Measurements from ENCODE around the gene RTTN. TPM values are rescaled to one million over a fixed set of nuclear protein-coding genes. Genes with fewer than 3 reads are reported as not detected.

Gene RTTN
- total and polyA plus RNA-seq, 2 donors (not counting 3 experiments of a cell fraction or from before 2014, with no cell fraction given), result 3.1 to 17.4 TPM

DNA sequence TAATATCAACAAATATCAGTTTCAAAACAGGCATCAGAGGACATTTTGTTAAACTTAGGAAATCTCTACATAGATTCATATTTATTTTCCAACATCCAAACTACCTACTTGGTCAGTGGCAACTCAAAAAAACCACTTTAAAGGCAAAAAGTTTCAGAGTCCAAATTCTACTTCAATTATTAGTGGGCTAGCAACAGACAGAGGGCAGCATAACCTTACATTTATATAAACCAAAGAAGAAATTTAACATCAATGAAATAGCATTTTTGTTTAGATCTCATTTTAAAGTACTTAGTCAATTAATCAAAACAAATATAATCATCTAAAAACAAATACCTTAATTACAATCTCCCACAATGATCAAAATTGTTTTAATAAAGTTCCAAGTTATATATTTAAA, 33.3 kb downstream of the RTTN start:
- BruUV-seq (replicated peaks), result no TSS peak
- Histone ChIP-seq H4K20me1 (replicated peaks; ENCODE audit: control insufficient read depth, extremely low read depth, insufficient read depth, low read length) (no peaks in the 10 kb centered on the region), H3K9me1 (replicated peaks; ENCODE audit: control insufficient read depth, extremely low read depth, insufficient read depth, low read length) (no peaks in the 10 kb centered on the region), H2AFZ (ENCODE audit: low read depth, low read length) (no peak overlapping the region), H3K79me2 (ENCODE audit: control insufficient read depth, insufficient read depth, low read length) (no peaks in the 10 kb centered on the region), H3K9me3 (replicated peaks; ENCODE audit: control insufficient read depth, insufficient read depth, low read length) (no peaks in the 10 kb centered on the region), H3K27me3 (ENCODE audit: control insufficient read depth in 2 of 2, insufficient read depth in 2 of 2, low read length in 2 of 2) (no peaks in the 10 kb centered on the region), H3K4me1 (ENCODE audit: control insufficient read depth, extremely low read depth, insufficient read depth, low read length) (no peaks in the 10 kb centered on the region), H3K4me2 (ENCODE audit: insufficient read depth, low read length) (no peak overlapping the region), H3K36me3 (ENCODE audit: control insufficient read depth in 2 of 2, extremely low read depth in 1 of 2, insufficient read depth in 2 of 2, low read length in 2 of 2) (no peaks in the 10 kb centered on the region), H3K4me3 (replicated peaks in 1 of 3; ENCODE audit: insufficient read depth in 1 of 3, low read depth in 1 of 3, low read length in 3 of 3) (no peak overlapping the region), H3K9ac (replicated peaks; ENCODE audit: extremely low read depth, insufficient read depth, low read length) (no peak overlapping the region), H3K27ac (ENCODE audit: insufficient read depth, low read depth, low read length) (no peak overlapping the region)
- dilution Hi-C loops (cut with MboI; ENCODE audit: extremely low pct_ligation_motif_present, low sequenced_read_pairs), result no loop called here
- TF ChIP-seq, protein P1, sequence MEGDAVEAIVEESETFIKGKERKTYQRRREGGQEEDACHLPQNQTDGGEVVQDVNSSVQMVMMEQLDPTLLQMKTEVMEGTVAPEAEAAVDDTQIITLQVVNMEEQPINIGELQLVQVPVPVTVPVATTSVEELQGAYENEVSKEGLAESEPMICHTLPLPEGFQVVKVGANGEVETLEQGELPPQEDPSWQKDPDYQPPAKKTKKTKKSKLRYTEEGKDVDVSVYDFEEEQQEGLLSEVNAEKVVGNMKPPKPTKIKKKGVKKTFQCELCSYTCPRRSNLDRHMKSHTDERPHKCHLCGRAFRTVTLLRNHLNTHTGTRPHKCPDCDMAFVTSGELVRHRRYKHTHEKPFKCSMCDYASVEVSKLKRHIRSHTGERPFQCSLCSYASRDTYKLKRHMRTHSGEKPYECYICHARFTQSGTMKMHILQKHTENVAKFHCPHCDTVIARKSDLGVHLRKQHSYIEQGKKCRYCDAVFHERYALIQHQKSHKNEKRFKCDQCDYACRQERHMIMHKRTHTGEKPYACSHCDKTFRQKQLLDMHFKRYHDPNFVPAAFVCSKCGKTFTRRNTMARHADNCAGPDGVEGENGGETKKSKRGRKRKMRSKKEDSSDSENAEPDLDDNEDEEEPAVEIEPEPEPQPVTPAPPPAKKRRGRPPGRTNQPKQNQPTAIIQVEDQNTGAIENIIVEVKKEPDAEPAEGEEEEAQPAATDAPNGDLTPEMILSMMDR (IDR thresholded peaks at IDR 0.05; ENCODE audit: extremely low read depth in 1 of 2, insufficient read depth in 1 of 2, low read depth in 1 of 2, low read length in 2 of 2), result peak; percentile 16 to 19
- TF ChIP-seq, protein P2, sequence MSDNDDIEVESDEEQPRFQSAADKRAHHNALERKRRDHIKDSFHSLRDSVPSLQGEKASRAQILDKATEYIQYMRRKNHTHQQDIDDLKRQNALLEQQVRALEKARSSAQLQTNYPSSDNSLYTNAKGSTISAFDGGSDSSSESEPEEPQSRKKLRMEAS (IDR thresholded peaks at IDR 0.05; ENCODE audit: insufficient read depth, insufficient read length), result no peak
- POLR2A ChIA-PET, result no interaction called here
- CTCF ChIA-PET, result interaction anchor here (0.7 to 4.5 kb wide), 8 partner anchors 11 to 319 kb away, joined by 3 to 70 read pairs (median 6); no protein-coding TSS in a partner anchor
- DNase-seq (ENCODE audit: low read depth, low spot score) (peak; percentile 27), FAIRE-seq (no peak)
- intact Hi-C loops (cut with micrococcal nuclease), result loop anchor here (1.0 to 2.0 kb wide), 3 partner anchors 23 to 282 kb away; no protein-coding TSS in a partner anchor

DNA sequence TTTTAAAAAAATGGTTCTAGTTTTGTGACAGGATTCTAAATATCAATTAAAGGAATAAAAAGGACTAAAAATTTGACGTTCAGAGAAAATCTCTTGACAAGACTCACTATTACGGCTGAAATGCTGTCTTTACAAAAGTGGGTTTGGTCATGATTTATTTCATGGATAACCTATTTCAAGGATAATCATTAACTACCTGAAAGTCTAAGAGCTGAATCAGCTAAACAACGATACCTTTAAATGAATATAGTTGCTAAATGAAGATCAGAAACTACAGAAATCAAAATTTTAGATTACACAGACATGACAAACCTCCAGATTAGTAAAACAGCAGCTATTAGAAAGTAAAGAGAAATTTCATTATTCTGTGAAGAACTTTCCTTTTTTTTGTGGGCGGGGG, 35.7 kb downstream of the RTTN start:
- FAIRE-seq, result no peak
- no peak for DNase-seq (ENCODE audit: low read depth, low spot score)
- H3K27me3 ChIP-seq (ENCODE audit: control insufficient read depth in 2 of 2, insufficient read depth in 2 of 2, low read length in 2 of 2), result no peaks in the 10 kb centered on the region
- no peak overlapping the region for H3K4me3 ChIP-seq (replicated peaks in 1 of 3; ENCODE audit: insufficient read depth in 1 of 3, low read depth in 1 of 3, low read length in 3 of 3)
- no TSS peak for BruUV-seq (replicated peaks)
- H3K9me1 ChIP-seq (replicated peaks; ENCODE audit: control insufficient read depth, extremely low read depth, insufficient read depth, low read length), result no peaks in the 10 kb centered on the region
- no peak overlapping the region for H3K4me2 ChIP-seq (ENCODE audit: insufficient read depth, low read length)
- H3K79me2 ChIP-seq (ENCODE audit: control insufficient read depth, insufficient read depth, low read length), result no peaks in the 10 kb centered on the region
- ChIA-PET POLR2A (no interaction called here), CTCF (interaction anchor here (1.3 to 4.5 kb wide), 4 partner anchors 15 to 284 kb away, joined by 4 to 70 read pairs (median 31); no protein-coding TSS in a partner anchor)
- no peak for TF ChIP-seq FOS (IDR thresholded peaks at IDR 0.05; ENCODE audit: borderline replicate concordance, insufficient read depth, low read length)
- TF ChIP-seq, protein P2 (IDR thresholded peaks at IDR 0.05; ENCODE audit: insufficient read depth, insufficient read length), result no peak
- no peak for TF ChIP-seq POLR2AphosphoS5 (IDR thresholded peaks at IDR 0.05; ENCODE audit: insufficient read depth, low read depth, low read length)
- no peak for TF ChIP-seq EZH2 (IDR thresholded peaks at IDR 0.05; ENCODE audit: borderline replicate concordance, low read depth, low read length, severe bottlenecking)
- TF ChIP-seq GATA2 (IDR thresholded peaks at IDR 0.05; ENCODE audit: insufficient read depth, insufficient read length, low read depth, low read length), result no peak
- TF ChIP-seq JUN (IDR thresholded peaks at IDR 0.05; ENCODE audit: borderline replicate concordance, insufficient read depth, insufficient read length, low read depth), result no peak
- no peak for TF ChIP-seq POLR2A (IDR thresholded peaks at IDR 0.05; ENCODE audit: low read depth, low read length)
- TF ChIP-seq, protein P1 (IDR thresholded peaks at IDR 0.05; ENCODE audit: extremely low read depth in 1 of 2, insufficient read depth in 1 of 2, low read depth in 1 of 2, low read length in 2 of 2), result no peak
- TF ChIP-seq MYC (IDR thresholded peaks at IDR 0.05; ENCODE audit: low read depth, low read length), result no peak
- H3K9ac ChIP-seq (replicated peaks; ENCODE audit: extremely low read depth, insufficient read depth, low read length), result no peak overlapping the region
- H3K4me1 ChIP-seq (ENCODE audit: control insufficient read depth, extremely low read depth, insufficient read depth, low read length), result no peaks in the 10 kb centered on the region
- H2AFZ ChIP-seq (ENCODE audit: low read depth, low read length), result no peak overlapping the region
- H3K27ac ChIP-seq (ENCODE audit: insufficient read depth, low read depth, low read length), result no peak overlapping the region
- dilution Hi-C loops (cut with MboI; ENCODE audit: extremely low pct_ligation_motif_present, low sequenced_read_pairs), result no loop called here
- no peaks in the 10 kb centered on the region for H4K20me1 ChIP-seq (replicated peaks; ENCODE audit: control insufficient read depth, extremely low read depth, insufficient read depth, low read length)
- H3K9me3 ChIP-seq (replicated peaks; ENCODE audit: control insufficient read depth, insufficient read depth, low read length), result no peaks in the 10 kb centered on the region
- no peaks in the 10 kb centered on the region for H3K36me3 ChIP-seq (ENCODE audit: control insufficient read depth in 2 of 2, extremely low read depth in 1 of 2, insufficient read depth in 2 of 2, low read length in 2 of 2)
- intact Hi-C loops (cut with micrococcal nuclease), result no loop called here
